GM23338 (cell line): ENCODE measurements around the gene BMP3. TPM values are rescaled to one million over a fixed set of nuclear protein-coding genes. Genes with fewer than 3 reads are reported as not detected.

Source experiments
- ATAC-seq: fragments of 200-7000 bp; cut with Tn5 transposase; 3 replicates; pipeline ENCODE4 v1.9.1; 2020
- DNase-seq: peaks from one replicate; pipeline ENCODE4 v3.0.0-alpha.2; 2015; ENCODE audit warnings: low spot score
- H2AFZ ChIP-seq: fragments of 200-600 bp; sonication (generic); 2 replicates; pipeline ENCODE4 v1.8.0; 2016; ENCODE audit warnings: antibody characterized with exemption, mild to moderate bottlenecking, moderate library complexity
- H3F3A ChIP-seq: fragments of 200-600 bp; sonication (generic); replicated peaks from 2 replicates; pipeline ENCODE4 v1.8.0; 2017; ENCODE audit warnings: antibody characterized with exemption, mixed run types, low read depth
- H3K27ac ChIP-seq: fragments of 200-600 bp; sonication (generic); 2 replicates; pipeline ENCODE4 v1.6.1; 2016; ENCODE audit warnings: low read depth
- H3K27me3 ChIP-seq: fragments of 200-600 bp; sonication (generic); 2 replicates; pipeline ENCODE4 v1.8.0; 2016; ENCODE audit warnings: mild to moderate bottlenecking, mixed run types, moderate library complexity; ENCODE audit not compliant: insufficient read depth
- H3K36me3 ChIP-seq: fragments of 200-600 bp; sonication (generic); 2 replicates; pipeline ENCODE4 v1.8.0; 2016; ENCODE audit warnings: mild to moderate bottlenecking; ENCODE audit not compliant: insufficient read depth
- H3K4me1 ChIP-seq: fragments of 200-600 bp; sonication (generic); 2 replicates; pipeline ENCODE4 v1.8.0; 2016; ENCODE audit warnings: mild to moderate bottlenecking, moderate library complexity; ENCODE audit not compliant: insufficient read depth
- H3K4me2 ChIP-seq: fragments of 200-600 bp; sonication (generic); 2 replicates; pipeline ENCODE4 v1.7.1; 2017; ENCODE audit warnings: mixed run types
- H3K4me3 ChIP-seq: fragments of 200-600 bp; sonication (generic); 2 replicates; pipeline ENCODE4 v1.6.1; 2016; ENCODE audit warnings: mixed run types
- H3K79me2 ChIP-seq: fragments of 200-600 bp; sonication (generic); replicated peaks from 2 replicates; pipeline ENCODE4 v1.8.0; 2017; ENCODE audit warnings: mild to moderate bottlenecking; ENCODE audit not compliant: insufficient read depth
- H3K9me2 ChIP-seq: fragments of 200-600 bp; sonication (generic); 2 replicates; pipeline ENCODE4 v1.8.0; 2017; ENCODE audit not compliant: insufficient read depth
- H4K20me1 ChIP-seq: fragments of 200-600 bp; sonication (generic); replicated peaks from 2 replicates; pipeline ENCODE4 v1.8.0; 2017; ENCODE audit warnings: mild to moderate bottlenecking; ENCODE audit not compliant: insufficient read depth
- H3K27ac Mint-ChIP-seq: 2 replicates; pipeline ENCODE4 v1.8.0; 2020; ENCODE audit warnings: inconsistent platforms, mild to moderate bottlenecking, moderate library complexity, mixed read lengths
- H3K27me3 Mint-ChIP-seq: 3 replicates; pipeline ENCODE4 v1.8.0; 2022; ENCODE audit warnings: low read depth, mild to moderate bottlenecking, moderate library complexity, mixed read lengths, inconsistent platforms; ENCODE audit not compliant: insufficient read depth, poor library complexity
- H3K36me3 Mint-ChIP-seq: 3 replicates; pipeline ENCODE4 v1.8.0; 2021; ENCODE audit warnings: low read depth, mild to moderate bottlenecking, inconsistent platforms, moderate library complexity, mixed read lengths
- H3K4me1 Mint-ChIP-seq: 3 replicates; pipeline ENCODE4 v1.8.0; 2020; ENCODE audit warnings: mild to moderate bottlenecking, inconsistent platforms, mixed read lengths
- H3K4me3 Mint-ChIP-seq: 3 replicates; pipeline ENCODE4 v1.8.0; 2021; ENCODE audit warnings: moderate library complexity, mild to moderate bottlenecking, inconsistent platforms, mixed read lengths
- H3K9me3 Mint-ChIP-seq: 3 replicates; pipeline ENCODE4 v1.8.0; 2020; ENCODE audit warnings: moderate library complexity, mild to moderate bottlenecking, inconsistent platforms, mixed read lengths
- CREB1 ChIP-seq: fragments of 250-450 bp; sonication (Bioruptor Pico); IDR thresholded peaks from 2 replicates; pipeline ENCODE4 v1.5.0; 2020; ENCODE audit warnings: low read depth, mild to moderate bottlenecking, moderate library complexity
- CTCF ChIP-seq, 2 experiments: fragments of 200-600 bp in 1 of 2; sonication (generic) in 1 of 2; conservative IDR thresholded peaks; 2 replicates each; pipeline versions ENCODE4 v1.5.1 to v1.6.1; 2016 to 2017; ENCODE audit warnings: antibody characterized with exemption in 2 of 2, low read depth in 2 of 2, mild to moderate bottlenecking in 2 of 2, moderate library complexity in 1 of 2
- EZH2 ChIP-seq: fragments of 200-600 bp; sonication (generic); IDR thresholded peaks from one replicate; pipeline ENCODE4 v1.8.0; 2017; ENCODE audit warnings: antibody characterized with exemption, mild to moderate bottlenecking, low read depth; ENCODE audit not compliant: unreplicated experiment
- EZH2phosphoT487 ChIP-seq: fragments of 200-600 bp; sonication (generic); IDR thresholded peaks from one replicate; pipeline ENCODE4 v1.8.1; 2018; ENCODE audit warnings: antibody characterized with exemption; ENCODE audit not compliant: unreplicated experiment
- JUNB ChIP-seq: IDR thresholded peaks from one replicate; pipeline ENCODE4 v1.6.1; 2016; ENCODE audit warnings: antibody characterized with exemption; ENCODE audit not compliant: unreplicated experiment
- NANOG ChIP-seq: IDR thresholded peaks from 2 replicates; pipeline ENCODE4 v1.6.1; 2016; ENCODE audit warnings: antibody characterized with exemption, borderline replicate concordance
- POLR2AphosphoS5 ChIP-seq: IDR thresholded peaks from 2 replicates; pipeline ENCODE4 v1.6.1; 2016; ENCODE audit warnings: antibody characterized with exemption, low read depth
- ZNF331 ChIP-seq: fragments of 250-450 bp; sonication (Bioruptor Pico); IDR thresholded peaks from 2 replicates; pipeline ENCODE4 v1.5.0; 2020; ENCODE audit warnings: low read depth, mild to moderate bottlenecking, moderate library complexity
- polyA plus RNA-seq: library from polyadenylated mRNA; unstranded; fragments of >200 nt; fragmentation: Nextera tagmentation; extraction: Ambion mirVana; gene quantifications from 2 replicates; pipeline ENCODE4 v1.2.1, GENCODE V29; 2016
- total RNA-seq: library from RNA; depleted of rRNA; stranded (reverse); fragments of >200 nt; shearing (Covaris generic); gene quantifications from 2 replicates; pipeline ENCODE4 v1.2.3, GENCODE V29; 2014
- TF ChIP-seq, protein P1 (sequence below): IDR thresholded peaks from 2 replicates; pipeline ENCODE4 v1.6.1; 2016; ENCODE audit warnings: antibody characterized with exemption

BMP3 gene
- total and polyA plus RNA-seq, 2 experiments from 2014 or later: 0.10 TPM; not detected in 1

- no peak for TF ChIP-seq NANOG
- TF ChIP-seq CTCF (conservative IDR thresholded peaks at IDR 0.05; ENCODE audit: low read depth in 2 of 2): peak; percentile 80 to 88
- TF ChIP-seq, protein P1, sequence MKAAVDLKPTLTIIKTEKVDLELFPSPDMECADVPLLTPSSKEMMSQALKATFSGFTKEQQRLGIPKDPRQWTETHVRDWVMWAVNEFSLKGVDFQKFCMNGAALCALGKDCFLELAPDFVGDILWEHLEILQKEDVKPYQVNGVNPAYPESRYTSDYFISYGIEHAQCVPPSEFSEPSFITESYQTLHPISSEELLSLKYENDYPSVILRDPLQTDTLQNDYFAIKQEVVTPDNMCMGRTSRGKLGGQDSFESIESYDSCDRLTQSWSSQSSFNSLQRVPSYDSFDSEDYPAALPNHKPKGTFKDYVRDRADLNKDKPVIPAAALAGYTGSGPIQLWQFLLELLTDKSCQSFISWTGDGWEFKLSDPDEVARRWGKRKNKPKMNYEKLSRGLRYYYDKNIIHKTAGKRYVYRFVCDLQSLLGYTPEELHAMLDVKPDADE: no peak
- Mint-ChIP-seq H3K27me3 (no peaks in the 10 kb centered on the region), H3K4me3 (no peak overlapping the region; the same call in 2 of the 3 replicates), H3K9me3 (no peaks in the 10 kb centered on the region), H3K36me3 (no peaks in the 10 kb centered on the region), H3K4me1 (peaks cover 10% of the 10 kb centered on the region), H3K27ac (no peak overlapping the region)
- Histone ChIP-seq H3K4me3 (no peak overlapping the region), H3K4me2 (no peak overlapping the region), H3K27ac (no peak overlapping the region), H3K27me3 (no peaks in the 10 kb centered on the region), H3K9me2 (no peaks in the 10 kb centered on the region), H3K79me2 (no peaks in the 10 kb centered on the region), H4K20me1 (no peaks in the 10 kb centered on the region), H3F3A (no peaks in the 10 kb centered on the region), H3K36me3 (no peaks in the 10 kb centered on the region), H3K4me1 (0 out of 2 replicates have a peak, but pooled peaks cover 7% of the 10 kb centered on the region), H2AFZ (no peak overlapping the region)
- DNase-seq (peak; percentile 71), ATAC-seq (peak; percentile 50; the same call in 2 of the 3 replicates)
These were observed 9.6 kb downstream of the BMP3 start for GRCh38 chr4:81040012-81040659.

DNA sequence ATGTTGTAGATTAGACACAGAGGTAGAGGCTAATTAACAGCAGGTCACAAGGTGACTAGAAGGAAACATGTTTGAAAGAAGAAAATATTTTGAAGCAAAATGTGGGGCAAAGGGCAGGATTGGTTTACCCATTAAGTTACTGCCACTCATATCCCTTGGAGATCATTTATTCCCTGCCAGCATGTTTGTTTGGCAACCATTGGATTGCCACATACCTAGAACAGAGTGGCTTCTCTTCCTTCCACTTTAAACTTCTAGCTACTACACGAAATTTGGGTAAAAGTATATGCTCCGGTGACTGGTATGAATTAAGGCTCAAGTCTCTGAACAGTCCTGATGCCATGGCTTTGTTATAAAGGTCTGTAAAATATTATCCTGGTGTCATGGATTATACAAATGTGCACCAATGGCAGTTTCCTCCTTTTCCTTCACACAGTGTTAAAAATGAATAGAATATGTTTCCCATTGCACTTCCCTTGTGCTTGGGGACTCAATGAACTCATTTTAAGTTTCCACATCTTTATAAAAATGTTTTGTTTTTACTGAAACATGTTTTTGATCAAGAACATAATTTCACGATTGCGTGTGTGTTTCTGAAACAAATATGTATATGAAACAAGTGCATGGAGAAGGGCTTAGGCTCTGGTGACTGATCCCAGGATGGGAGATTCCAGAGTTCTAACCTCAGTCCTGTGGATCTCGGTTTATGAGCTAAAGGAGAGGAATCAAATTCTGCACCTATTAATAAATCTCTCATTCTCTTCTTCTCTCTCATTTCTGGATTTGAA lies 12.3 kb downstream of the BMP3 start:
- Histone ChIP-seq H3K79me2 (no peaks in the 10 kb centered on the region), H3K27me3 (no peaks in the 10 kb centered on the region), H3K9me2 (peaks cover 5% of the 10 kb centered on the region; the same call in 1 of the 2 replicates), H4K20me1 (no peaks in the 10 kb centered on the region), H3K27ac (no peak overlapping the region), H3K4me3 (no peak overlapping the region), H2AFZ (no peak overlapping the region), H3K4me2 (no peak overlapping the region), H3K36me3 (no peaks in the 10 kb centered on the region), H3F3A (no peaks in the 10 kb centered on the region), H3K4me1 (0 out of 2 replicates have a peak, but pooled peaks cover 7% of the 10 kb centered on the region)
- Mint-ChIP-seq H3K4me3 (no peak overlapping the region), H3K36me3 (no peaks in the 10 kb centered on the region), H3K27ac (no peak overlapping the region), H3K27me3 (no peaks in the 10 kb centered on the region), H3K9me3 (no peaks in the 10 kb centered on the region), H3K4me1 (peaks cover 10% of the 10 kb centered on the region)
- DNase-seq (no peak), ATAC-seq (no peak)
- TF ChIP-seq EZH2phosphoT487: no peak
- no peak for TF ChIP-seq JUNB
- TF ChIP-seq NANOG: no peak
- no peak for TF ChIP-seq POLR2AphosphoS5
- no peak for TF ChIP-seq CREB1 (CRISPR knock-in tag)
- no peak for TF ChIP-seq ZNF331 (CRISPR knock-in tag)
- no peak for TF ChIP-seq EZH2
- no peak for TF ChIP-seq CTCF (conservative IDR thresholded peaks at IDR 0.05; ENCODE audit: low read depth in 2 of 2)
